C4-2B (cell line): ENCODE results near the gene FAM83B.

Experiments used
- H3K27ac ChIP-seq: fragments of 450-650 bp; 2 replicates; pipeline ENCODE4 v1.5.1; 2017
- ZFX ChIP-seq: fragments of 450-650 bp; IDR thresholded peaks from 2 replicates; pipeline ENCODE4 v1.6.1; 2017
- TF ChIP-seq, protein P1 (sequence below): fragments of 450-650 bp; conservative IDR thresholded peaks from 2 replicates; pipeline ENCODE4 v1.5.1; 2017; ENCODE audit warnings: mild to moderate bottlenecking

Gene FAM83B

DNA sequence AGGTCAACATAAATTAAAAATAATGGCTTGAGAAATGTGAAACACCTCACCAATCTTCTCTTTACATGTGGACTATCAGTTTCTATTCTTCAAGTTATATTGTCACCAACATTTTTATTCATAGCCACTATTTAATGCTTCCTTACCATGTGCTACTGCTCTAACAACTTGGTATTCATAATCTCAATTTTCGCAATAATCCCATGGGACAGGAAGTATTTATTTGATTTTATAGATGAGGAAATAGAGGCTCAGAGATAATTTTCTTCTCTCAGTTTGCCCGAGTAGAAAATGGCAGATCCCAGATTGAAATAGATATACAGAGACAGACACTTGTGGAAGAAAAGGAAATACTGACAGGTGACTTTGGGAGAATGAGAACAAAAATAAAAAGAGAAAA lies 66.6 kb downstream of the FAM83B start:
- TF ChIP-seq, protein P1, sequence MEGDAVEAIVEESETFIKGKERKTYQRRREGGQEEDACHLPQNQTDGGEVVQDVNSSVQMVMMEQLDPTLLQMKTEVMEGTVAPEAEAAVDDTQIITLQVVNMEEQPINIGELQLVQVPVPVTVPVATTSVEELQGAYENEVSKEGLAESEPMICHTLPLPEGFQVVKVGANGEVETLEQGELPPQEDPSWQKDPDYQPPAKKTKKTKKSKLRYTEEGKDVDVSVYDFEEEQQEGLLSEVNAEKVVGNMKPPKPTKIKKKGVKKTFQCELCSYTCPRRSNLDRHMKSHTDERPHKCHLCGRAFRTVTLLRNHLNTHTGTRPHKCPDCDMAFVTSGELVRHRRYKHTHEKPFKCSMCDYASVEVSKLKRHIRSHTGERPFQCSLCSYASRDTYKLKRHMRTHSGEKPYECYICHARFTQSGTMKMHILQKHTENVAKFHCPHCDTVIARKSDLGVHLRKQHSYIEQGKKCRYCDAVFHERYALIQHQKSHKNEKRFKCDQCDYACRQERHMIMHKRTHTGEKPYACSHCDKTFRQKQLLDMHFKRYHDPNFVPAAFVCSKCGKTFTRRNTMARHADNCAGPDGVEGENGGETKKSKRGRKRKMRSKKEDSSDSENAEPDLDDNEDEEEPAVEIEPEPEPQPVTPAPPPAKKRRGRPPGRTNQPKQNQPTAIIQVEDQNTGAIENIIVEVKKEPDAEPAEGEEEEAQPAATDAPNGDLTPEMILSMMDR = no peak
- TF ChIP-seq ZFX = no peak
- H3K27ac ChIP-seq = no peak overlapping the region

DNA sequence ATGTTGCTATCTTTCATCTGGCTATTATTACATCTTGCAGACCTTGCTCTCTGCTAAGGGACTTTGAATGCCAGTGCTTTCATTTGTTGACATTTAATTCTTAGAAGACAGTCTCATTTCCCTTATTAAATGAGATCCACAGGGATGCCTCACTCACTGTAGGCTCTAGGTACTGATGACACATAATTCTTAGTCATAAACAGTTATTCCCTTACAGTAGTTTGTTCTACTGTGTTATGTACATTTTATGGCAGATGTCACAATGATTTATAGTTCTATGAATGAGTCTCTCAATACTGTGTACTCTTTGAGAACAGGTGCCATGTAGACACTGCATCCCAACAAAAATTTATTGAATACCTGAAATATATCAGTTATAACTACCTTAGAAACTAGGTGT lies 70.3 kb downstream of the FAM83B start:
- TF ChIP-seq, protein P1 = no peak
- no peak for TF ChIP-seq ZFX
- no peak overlapping the region for H3K27ac ChIP-seq

DNA sequence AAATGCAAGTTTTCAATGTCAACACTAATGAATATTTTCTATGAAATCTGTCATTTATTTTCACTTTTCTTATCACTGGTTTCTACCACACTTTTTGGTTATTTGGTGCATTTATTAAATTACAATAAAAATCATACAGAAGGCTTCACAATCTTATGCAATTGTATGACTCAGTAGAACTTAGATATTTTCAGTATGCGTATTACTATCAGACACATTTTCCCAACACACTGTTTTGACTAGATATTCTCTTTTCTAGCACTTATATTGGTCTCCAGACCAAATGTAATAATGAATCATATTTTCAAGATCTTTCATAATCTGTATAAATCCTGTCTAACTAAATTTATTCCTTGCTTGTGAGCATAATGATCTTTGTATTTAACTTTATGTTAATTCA lies 74.1 kb downstream of the FAM83B start:
- H3K27ac ChIP-seq = no peak overlapping the region
- TF ChIP-seq ZFX = no peak
- TF ChIP-seq, protein P1 = no peak

DNA sequence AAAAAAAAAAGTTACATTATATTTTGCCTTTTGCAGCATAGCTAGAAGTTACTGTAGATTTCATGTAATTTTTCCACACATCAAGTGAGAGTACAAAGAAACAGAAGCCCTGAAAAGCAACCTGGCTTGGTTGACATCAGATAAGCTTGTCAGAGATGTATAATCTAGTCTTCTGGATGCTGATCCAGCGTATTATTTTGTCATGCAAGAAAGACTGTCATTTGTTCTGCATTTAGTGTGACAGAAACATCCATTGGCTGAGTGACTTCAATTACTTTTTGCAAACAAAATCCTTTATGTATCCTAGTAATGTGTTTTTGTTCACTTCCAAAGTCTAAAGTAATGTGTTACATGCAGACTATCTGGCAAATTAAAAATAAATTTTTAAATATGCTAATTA lies 75.3 kb downstream of the FAM83B start:
- TF ChIP-seq ZFX = no peak
- TF ChIP-seq, protein P1 = no peak
- no peak overlapping the region for H3K27ac ChIP-seq

DNA sequence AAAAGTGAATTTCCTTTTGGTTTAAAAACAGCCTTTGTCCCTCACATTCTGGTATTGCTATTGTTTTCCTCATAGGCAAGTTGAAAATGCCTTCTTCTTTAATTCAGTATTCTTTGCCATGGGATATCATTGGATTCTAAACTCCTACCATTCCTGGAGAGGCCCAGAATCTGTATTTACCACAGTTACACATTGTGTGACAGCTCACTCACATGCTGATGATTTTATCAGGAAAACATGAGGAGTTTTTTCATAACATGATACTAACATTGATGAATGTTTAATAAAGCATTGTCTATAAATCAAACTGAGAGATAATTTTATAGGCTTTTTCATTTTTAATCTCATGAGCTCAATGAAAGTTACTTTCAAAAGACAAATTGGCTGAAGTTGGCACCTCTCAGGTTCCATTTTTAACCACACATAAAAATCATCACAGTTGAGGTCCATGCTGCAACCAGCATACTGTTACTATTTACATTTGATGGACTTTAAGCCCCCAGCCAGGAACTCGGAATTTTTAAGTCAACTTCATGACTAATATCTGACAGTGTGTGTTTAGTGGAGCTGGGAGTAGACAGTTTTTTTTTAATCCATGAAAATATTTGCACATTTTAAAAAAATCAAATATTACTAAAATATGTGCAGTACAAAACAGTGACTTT lies 82.8 kb downstream of the FAM83B start:
- no peak for TF ChIP-seq ZFX
- TF ChIP-seq, protein P1 = no peak
- H3K27ac ChIP-seq = no peak overlapping the region

DNA sequence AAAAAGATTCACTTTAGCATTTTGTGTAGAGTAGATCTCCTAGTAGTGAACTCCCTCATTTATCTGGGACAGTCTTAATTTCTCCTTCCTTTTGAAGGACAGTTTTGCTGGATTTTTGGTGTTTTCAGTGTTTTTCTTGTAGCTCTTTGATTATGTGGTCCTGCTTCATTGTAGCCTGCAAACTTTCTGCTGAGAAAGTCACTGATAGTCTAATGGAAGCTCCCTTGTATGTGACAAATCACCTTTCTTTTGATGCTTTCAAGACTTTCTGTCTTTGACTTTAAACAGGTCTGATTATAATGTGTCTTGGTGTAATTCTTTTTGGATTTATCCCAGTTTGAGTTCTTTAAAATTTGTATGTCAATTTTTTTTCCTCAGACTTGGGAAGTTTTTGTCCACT lies 86.1 kb downstream of the FAM83B start:
- TF ChIP-seq, protein P1 = no peak
- no peak for TF ChIP-seq ZFX
- H3K27ac ChIP-seq = no peak overlapping the region

DNA sequence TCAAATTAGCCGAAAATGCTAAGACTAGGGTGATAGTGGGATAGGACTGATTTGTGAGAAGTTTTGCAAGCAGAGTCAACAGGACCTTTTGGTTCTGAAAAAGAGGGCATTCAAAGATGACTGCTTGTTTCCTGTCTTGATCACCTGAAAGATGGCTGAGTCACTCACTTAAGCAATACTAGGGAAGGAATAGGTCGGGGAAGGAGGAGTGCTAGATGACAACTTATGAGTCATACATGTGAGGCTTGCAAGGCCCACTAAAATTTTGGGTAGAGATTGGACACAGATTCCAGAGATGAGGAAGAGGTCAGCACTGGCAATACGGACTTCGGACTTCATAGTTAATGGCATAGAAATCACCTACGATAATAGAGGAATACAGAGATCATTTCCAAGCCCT lies 89.2 kb downstream of the FAM83B start:
- no peak overlapping the region for H3K27ac ChIP-seq
- no peak for TF ChIP-seq ZFX
- TF ChIP-seq, protein P1 = no peak
